ENCODE measurements around the gene PHLPP1.

DNA sequence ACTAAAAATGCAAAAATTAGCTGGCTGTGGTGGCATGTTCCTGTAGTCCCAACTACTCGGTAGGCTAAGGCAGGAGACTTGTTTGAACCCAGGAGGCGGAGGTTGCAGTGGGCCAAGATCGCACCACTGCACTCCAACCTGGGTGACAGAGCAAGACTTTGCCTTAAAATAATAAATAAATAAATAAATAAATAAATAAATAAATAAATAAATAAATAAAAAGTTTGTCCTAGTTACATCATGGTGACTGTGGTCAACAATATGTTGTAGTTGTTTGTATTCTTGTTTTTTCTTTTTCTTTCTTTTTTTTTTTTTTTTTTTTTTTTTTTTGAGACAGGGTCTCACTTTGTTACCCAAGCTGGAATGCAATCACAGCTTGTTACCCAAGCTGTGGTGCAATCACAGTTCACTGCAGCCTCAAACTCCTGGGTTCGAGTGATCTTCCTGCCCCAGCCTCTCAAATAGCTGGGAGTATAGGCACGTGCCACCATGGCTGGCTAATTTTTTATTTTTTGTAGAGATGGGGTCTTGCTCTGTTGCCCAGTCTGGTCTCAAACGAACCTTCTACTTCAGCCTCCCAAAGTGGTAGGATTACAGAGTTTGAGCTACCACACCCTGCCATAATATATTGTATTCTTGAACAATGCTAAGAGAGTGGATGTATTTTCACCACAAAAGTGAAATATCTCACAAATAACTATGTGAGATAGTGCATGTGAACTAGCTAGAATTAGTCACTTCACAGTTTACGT lies 185.0 kb downstream of the PHLPP1 start:
- TF ChIP-seq, protein P1, sequence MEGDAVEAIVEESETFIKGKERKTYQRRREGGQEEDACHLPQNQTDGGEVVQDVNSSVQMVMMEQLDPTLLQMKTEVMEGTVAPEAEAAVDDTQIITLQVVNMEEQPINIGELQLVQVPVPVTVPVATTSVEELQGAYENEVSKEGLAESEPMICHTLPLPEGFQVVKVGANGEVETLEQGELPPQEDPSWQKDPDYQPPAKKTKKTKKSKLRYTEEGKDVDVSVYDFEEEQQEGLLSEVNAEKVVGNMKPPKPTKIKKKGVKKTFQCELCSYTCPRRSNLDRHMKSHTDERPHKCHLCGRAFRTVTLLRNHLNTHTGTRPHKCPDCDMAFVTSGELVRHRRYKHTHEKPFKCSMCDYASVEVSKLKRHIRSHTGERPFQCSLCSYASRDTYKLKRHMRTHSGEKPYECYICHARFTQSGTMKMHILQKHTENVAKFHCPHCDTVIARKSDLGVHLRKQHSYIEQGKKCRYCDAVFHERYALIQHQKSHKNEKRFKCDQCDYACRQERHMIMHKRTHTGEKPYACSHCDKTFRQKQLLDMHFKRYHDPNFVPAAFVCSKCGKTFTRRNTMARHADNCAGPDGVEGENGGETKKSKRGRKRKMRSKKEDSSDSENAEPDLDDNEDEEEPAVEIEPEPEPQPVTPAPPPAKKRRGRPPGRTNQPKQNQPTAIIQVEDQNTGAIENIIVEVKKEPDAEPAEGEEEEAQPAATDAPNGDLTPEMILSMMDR (IDR thresholded peaks at IDR 0.05 in 4 of 5, conservative IDR thresholded peaks at IDR 0.05 in 1 of 5): no peak
- no peak for TF ChIP-seq POLR2A (IDR thresholded peaks at IDR 0.05)

Measured in gastrocnemius medialis (tissue), 4 donors.